Astrocyte (in vitro differentiated cells and primary cell): ENCODE measurements around the gene SMCO1.
"Not testable (repeated sequence)": the region's sequence is repeated elsewhere in the genome, so short reads cannot be mapped to it uniquely, and the experiment has no call there.

ENCODE experiments used
- CTCF ChIP-seq: IDR thresholded peaks from 2 replicates; pipeline ENCODE4 v1.5.1; 2011; ENCODE audit warnings: low read depth, mild to moderate bottlenecking, inconsistent platforms, low read length, moderate library complexity; ENCODE audit not compliant: insufficient read depth
- EZH2 ChIP-seq: IDR thresholded peaks from 2 replicates; pipeline ENCODE4 v1.6.1; 2012; ENCODE audit warnings: mild to moderate bottlenecking, low read length, inconsistent platforms; ENCODE audit not compliant: insufficient read depth

GRCh38 chr3:196470182-196470581, 45.0 kb downstream of the SMCO1 start:
- TF ChIP-seq EZH2, CTCF: not testable (repeated sequence)
